Measurements from ENCODE around the gene TFF1. TPM values are rescaled to one million over a fixed set of nuclear protein-coding genes. Genes with fewer than 3 reads are reported as not detected.
"Not testable (repeated sequence)": the region's sequence is repeated elsewhere in the genome, so short reads cannot be mapped to it uniquely, and the experiment has no call there.

Gene TFF1
- total RNA-seq, 2 donors from 2014 or later: 3.0 to 66.4 TPM

DNA sequence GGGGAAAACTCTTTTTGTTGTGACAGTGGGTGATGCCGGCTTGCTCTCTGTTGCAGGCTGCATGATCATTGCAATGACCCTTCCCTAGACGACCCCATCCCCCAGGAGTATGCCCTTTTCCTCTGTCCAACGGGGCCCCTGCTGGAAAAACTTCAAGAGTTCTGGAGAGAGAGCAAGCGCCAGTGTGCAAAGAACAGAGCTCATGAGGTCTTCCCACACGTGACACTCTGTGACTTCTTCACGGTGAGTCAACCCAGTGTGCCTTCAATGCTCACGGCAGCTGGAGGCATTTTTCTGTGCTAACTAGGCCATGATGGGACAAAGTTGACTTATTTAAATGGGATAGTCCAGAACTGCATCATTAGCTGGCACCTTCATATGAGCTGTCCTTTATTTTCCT, 43.0 kb upstream of the TFF1 start:
- WGBS, 2 donors: 71 to 87% methylated on average over 6 to 7 of the region's 7 CpGs
- Histone ChIP-seq H3K27me3 (no peaks in the 10 kb centered on the region), H3K4me3 (no peak overlapping the region), H3K4me1 (no peaks in the 10 kb centered on the region), H3K36me3 (replicated peaks in 1 of 2; ENCODE audit: insufficient read depth in 1 of 2, low read depth in 2 of 2) (no peaks in the 10 kb centered on the region), H3K27ac (no peak overlapping the region), H3K9me3 (no peaks in the 10 kb centered on the region)
- intact Hi-C loops (cut with DNase I): no loop called here
- no peak for DNase-seq
- ATAC-seq: no peak
- no peak for TF ChIP-seq POLR2A (IDR thresholded peaks at IDR 0.05)
- TF ChIP-seq, protein P1, sequence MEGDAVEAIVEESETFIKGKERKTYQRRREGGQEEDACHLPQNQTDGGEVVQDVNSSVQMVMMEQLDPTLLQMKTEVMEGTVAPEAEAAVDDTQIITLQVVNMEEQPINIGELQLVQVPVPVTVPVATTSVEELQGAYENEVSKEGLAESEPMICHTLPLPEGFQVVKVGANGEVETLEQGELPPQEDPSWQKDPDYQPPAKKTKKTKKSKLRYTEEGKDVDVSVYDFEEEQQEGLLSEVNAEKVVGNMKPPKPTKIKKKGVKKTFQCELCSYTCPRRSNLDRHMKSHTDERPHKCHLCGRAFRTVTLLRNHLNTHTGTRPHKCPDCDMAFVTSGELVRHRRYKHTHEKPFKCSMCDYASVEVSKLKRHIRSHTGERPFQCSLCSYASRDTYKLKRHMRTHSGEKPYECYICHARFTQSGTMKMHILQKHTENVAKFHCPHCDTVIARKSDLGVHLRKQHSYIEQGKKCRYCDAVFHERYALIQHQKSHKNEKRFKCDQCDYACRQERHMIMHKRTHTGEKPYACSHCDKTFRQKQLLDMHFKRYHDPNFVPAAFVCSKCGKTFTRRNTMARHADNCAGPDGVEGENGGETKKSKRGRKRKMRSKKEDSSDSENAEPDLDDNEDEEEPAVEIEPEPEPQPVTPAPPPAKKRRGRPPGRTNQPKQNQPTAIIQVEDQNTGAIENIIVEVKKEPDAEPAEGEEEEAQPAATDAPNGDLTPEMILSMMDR (IDR thresholded peaks at IDR 0.05): no peak

DNA sequence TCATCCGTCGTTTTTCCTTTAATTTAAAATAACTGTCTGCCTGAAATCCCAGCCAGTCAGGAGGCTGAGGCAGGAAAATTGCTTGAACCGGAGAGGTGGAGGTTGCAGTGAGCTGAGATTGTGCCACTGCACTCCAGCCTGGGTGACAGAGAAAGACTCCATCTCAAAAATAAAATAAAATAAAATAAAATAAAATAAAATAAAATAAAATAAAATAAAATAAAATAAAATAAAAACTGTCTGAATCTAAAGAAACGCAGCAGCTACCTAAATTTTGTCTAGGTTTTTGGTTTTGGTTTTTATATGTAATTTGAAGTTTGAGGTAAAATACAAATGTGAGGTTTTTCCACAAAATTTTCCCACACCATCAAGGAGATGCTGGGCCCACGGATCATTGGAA, 42.4 kb upstream of the TFF1 start:
- WGBS, 2 donors: 73 to 81% methylated on average over 5 of the region's 5 CpGs
- H3K4me1 ChIP-seq; H3K36me3 ChIP-seq (replicated peaks in 1 of 2; ENCODE audit: insufficient read depth in 1 of 2, low read depth in 2 of 2); H3K9me3 ChIP-seq; H3K4me3 ChIP-seq; ATAC-seq; H3K27me3 ChIP-seq; DNase-seq; intact Hi-C loops (cut with DNase I); H3K27ac ChIP-seq: not testable (repeated sequence)

DNA sequence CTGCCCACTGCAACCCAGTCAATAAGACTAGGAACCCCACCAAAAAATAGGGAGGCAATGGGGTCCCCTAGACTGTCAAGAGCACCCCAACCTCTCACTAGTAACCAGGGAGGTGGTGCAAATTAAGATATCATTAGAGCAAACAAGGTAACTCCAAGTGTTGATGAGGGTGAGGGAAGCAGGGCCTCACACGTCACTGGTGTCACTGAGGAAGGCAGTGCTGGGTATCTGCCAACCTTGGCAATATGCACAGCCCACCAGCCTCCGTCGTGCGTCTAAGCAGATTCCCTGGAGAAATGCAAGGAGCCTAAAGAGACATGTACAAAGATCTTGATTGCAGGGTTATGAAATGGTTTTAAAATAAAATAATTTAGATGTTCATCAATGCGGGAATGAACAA, 41.1 kb upstream of the TFF1 start:
- WGBS, 2 donors: 64 to 81% methylated on average over 5 of the region's 5 CpGs

DNA sequence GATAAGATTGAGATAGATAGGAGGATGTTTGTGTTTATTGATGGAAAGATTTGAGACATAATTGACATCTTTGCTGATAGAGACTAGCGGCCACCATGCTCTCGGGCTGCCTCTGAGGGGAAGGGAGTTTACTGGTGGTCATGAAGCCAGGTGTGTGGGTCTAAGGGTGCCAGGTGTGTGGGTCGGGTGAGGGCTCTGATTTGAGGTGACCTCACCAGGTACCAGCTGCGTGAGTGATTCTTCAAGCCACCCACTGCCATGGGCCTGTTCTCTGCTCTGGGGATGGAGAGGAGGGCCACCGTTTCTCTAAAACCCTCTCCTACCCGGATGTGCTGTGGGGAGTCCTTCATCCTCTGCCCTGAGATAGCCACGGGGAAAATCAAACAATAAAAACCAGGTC, 40.5 kb upstream of the TFF1 start:
- TF ChIP-seq, protein P1 (IDR thresholded peaks at IDR 0.05): no peak
- no peak for TF ChIP-seq POLR2A (IDR thresholded peaks at IDR 0.05)
- Histone ChIP-seq H3K9me3 (no peaks in the 10 kb centered on the region), H3K27me3 (no peaks in the 10 kb centered on the region), H3K36me3 (replicated peaks in 1 of 2; ENCODE audit: insufficient read depth in 1 of 2, low read depth in 2 of 2) (no peaks in the 10 kb centered on the region), H3K4me1 (no peaks in the 10 kb centered on the region), H3K27ac (no peak overlapping the region), H3K4me3 (no peak overlapping the region)
- WGBS, 2 donors: 67 to 80% methylated on average over 6 to 7 of the region's 7 CpGs
- intact Hi-C loops (cut with DNase I): no loop called here
- ATAC-seq (no peak), DNase-seq (no peak)

More for the DNA sequence above, 41.1 kb upstream of the TFF1 start:
- Histone ChIP-seq H3K4me3 (no peak overlapping the region), H3K4me1 (no peaks in the 10 kb centered on the region), H3K27me3 (no peaks in the 10 kb centered on the region), H3K36me3 (replicated peaks in 1 of 2; ENCODE audit: insufficient read depth in 1 of 2, low read depth in 2 of 2) (no peaks in the 10 kb centered on the region), H3K27ac (no peak overlapping the region), H3K9me3 (no peaks in the 10 kb centered on the region)
- ATAC-seq (no peak), DNase-seq (no peak)
- intact Hi-C loops (cut with DNase I): no loop called here
- TF ChIP-seq POLR2A (IDR thresholded peaks at IDR 0.05): no peak
- TF ChIP-seq, protein P1 (IDR thresholded peaks at IDR 0.05): no peak

DNA sequence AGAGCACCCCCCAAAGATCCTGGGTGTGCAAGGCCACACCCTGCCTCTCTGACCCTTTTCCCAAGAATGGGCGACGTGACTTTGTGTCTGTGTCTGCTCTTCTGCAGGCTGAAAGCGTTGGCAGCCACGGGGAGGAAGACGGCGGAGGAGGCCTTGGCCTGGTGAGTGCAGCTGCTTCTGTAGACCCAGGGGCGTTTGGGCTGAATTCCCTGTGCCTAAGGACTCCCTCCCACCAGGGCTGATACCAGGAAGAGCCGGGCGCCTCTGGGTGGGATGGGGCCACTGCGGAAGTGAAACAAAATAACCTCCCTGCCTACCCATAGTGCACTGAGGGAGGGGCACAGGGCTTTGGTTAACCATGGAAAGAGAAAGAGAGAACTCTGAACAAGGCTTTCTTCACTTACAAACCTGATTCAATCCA, 39.9 kb upstream of the TFF1 start:
- ATAC-seq (no peak), DNase-seq (no peak)
- intact Hi-C loops (cut with DNase I): no loop called here
- no peaks in the 10 kb centered on the region for H3K4me1 ChIP-seq
- TF ChIP-seq POLR2A (IDR thresholded peaks at IDR 0.05): no peak
- TF ChIP-seq, protein P1 (IDR thresholded peaks at IDR 0.05): no peak
- WGBS, 2 donors: 74 to 76% methylated on average over 10 of the region's 10 CpGs
- H3K27me3 ChIP-seq: no peaks in the 10 kb centered on the region
- H3K27ac ChIP-seq: no peak overlapping the region
- H3K36me3 ChIP-seq (replicated peaks in 1 of 2; ENCODE audit: insufficient read depth in 1 of 2, low read depth in 2 of 2): no peaks in the 10 kb centered on the region
- no peaks in the 10 kb centered on the region for H3K9me3 ChIP-seq
- no peak overlapping the region for H3K4me3 ChIP-seq

All from body of pancreas (tissue), 4 donors.